RPMI7951 (cell line): ENCODE results near the gene TLCD3B. TPM values are rescaled to one million over a fixed set of nuclear protein-coding genes. Genes with fewer than 3 reads are reported as not detected.

Experiments
- DNase-seq: peaks from one replicate; pipeline ENCODE4 v3.0.0-alpha.2; 2012; ENCODE audit warnings: low read depth
- total RNA-seq: library from RNA; depleted of rRNA; stranded (reverse); fragments of >200 nt; shearing (Covaris generic); gene quantifications from 2 replicates; pipeline ENCODE4 v1.2.3, GENCODE V29; 2014

The TLCD3B gene
- total RNA-seq, 1 experiment from 2014 or later, result 0.12 TPM

DNA sequence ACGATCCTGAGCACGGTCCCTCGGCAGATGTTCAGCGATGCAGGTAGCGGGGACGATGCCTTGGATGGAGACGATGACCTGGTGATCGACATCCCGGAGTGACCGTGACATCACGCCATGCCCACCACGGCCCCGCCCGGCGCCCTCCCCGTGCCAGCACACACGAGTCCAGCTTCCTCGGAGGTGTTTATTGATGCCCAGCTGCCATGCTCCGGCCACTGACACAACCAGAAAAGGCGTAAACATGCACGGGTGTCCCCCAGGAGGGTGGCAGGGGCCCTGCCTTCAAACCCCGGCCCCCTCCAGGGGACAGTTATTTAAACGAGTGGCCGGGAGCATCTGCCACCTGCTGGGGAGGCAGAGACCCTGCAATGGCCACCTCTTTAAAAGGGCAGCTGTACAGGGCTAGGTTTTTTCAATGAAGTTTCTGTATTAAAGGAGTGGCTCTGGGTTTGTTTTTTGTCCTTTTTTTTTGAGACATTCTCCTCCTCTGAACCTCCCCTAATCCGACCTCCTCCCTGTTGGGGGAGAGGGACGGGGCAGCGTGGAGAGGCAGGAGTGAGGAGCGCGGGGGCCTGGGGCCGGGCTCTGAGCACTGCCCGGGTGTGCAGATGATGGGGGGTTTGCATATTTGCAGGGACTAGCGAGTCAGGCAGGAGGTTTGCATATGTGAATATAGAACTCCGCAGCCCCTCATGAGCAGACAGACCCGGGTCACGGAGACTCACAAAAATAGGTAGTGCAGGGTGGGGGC lies 25.6 kb downstream of the TLCD3B start:
- DNase-seq, result peak; percentile 42

DNA sequence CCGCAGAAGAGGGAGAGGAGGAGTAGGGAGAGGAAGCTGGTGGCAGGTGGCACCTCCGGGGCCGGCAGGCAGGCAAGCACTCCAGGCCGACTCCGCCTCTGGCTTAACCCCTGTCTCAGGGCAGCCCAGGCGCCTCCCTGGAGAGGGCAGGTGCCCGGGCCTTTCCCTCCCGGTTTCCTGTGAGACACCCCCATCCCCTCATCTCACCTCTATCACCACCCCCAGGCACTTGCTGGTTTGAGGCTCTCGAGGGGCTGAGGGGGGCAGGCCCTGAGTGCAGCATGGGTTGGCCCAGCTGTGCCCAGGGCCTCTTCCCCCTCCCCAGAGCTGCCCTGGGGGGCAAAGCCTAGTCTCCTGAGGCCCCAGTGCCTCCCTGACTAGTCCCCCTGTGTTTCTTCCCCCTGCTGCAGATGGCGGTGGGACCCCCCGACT lies 26.2 kb downstream of the TLCD3B start:
- DNase-seq, result no peak

DNA sequence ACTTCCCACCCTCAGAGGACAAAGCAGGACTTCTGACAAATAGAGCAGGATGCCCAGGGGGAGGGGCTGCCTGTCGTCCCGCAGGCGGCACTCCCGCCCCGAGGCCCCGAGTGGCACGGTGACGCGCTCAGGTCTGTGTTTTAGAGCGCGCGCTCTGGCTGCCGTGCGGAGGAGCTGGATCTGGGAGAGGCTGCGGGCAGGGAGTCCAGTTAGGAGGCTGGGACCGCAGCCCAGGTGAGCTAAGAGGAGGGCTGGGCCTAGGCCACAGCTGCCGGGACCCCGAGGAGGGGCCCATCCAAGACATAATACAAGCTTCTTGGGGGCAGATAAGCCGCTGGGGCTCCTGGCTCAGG lies 26.7 kb downstream of the TLCD3B start:
- DNase-seq, result no peak

DNA sequence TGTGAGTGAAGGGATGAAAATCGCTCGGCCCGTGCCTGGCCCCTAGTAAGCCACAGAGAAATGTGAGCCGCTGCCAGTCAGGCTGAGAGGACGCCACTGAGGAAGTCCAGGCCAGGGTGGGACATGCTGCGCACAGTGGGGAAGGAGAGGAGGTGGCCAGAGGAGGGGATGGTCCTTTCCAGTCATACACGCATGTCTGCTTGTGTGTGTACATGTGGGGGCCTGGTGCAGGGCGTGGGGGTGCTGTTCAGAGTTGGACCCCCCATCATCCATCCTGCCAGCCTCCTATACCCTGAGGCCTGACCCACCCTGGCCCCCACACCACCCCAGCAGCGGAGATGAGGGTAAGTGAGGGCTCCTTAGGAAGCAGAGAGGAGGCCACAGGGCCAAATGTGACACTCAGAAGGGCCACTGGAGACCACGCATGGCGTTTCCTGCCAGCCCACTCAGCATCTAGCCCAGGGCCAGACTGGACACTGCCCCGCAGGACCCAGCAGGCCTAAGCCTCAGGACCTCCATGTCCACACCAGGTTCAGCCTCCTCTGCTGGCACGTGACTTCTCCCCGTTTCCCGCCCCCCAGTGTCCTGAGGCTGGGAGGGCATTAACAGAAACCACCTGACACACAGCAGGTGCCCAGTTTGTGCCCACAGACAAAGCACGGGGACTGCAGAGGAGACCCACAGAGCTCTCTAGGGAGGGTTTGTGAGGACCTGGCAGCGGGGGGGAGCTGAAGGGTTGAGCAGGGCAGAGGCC lies 27.2 kb downstream of the TLCD3B start:
- no peak for DNase-seq

DNA sequence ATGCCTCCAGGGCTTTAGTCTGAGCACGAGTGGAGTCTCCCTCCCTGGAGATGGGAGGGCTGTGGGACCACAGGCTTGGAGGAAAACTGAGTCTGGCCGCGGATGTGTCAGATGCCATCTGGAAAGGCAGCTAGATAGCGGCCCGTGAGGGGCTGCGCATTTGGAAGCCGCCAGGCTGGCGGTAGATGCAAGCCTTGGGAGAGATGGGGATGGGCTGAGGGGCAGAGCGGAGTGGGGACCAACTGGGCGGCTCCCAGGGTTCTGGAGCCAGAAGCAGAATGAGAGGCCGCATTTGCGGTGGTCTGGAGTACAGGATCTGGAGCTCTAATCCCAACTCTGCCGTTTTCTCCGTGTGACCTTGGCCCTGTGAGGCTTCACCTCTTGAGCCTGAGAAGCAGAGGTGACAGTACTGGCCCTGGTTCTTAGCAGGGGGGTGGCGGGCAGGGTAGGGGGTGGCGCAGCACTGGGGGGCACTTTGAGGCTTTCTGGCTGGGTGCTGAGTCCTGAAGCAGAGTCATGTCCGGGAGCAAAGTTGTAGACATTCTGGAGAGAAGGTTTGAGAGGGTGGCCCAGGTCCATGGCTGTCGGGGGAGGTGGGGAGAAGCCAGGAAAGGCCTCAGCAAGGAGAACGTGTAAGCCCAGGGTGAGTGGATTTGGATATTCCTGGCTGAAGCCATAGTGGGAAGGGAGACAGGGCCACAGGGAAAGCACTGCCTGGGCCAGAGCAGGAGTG lies 28.3 kb downstream of the TLCD3B start:
- DNase-seq, result no peak

DNA sequence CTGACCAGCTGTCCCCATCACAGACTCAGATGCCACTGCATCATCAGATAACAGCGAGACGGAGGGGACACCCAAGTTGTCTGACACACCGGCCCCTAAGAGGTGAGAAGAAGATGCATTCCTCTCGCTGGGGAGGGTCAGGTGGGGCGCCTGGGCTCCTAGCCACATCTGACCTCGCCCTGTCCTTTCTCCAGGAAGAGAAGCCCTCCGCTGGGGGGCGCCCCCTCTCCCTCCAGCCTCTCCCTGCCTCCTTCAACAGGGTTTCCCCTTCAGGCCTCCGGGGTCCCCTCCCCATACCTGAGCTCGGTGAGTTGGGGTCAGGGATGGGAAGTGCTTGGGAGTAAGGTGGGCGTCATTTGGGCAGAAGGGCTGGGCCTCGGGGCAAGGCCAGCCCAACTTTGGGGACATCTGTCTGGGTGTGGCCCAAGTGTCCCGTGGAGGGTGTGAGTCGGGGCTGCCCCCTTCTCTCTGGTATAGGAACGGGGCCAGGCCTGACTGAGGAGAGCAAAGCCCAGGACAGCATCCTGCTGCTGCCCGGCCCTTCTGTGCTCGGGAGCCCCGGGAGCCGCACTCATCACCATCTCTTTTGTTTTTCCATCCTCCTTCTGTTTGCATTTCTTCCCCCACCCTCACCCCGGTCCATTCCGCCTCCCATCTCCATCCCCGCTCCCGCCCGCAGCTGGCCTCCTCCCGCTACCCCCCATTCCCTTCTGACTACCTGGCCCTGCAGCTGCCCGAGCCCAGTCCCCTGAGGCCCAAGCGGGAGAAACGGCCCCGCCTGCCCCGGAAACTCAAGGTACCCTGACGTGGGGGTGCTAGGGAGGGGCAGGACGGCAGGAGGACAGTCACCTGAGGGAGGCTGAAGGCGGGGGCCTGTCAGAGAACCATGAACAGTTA lies 30.1 kb downstream of the TLCD3B start:
- no peak for DNase-seq

DNA sequence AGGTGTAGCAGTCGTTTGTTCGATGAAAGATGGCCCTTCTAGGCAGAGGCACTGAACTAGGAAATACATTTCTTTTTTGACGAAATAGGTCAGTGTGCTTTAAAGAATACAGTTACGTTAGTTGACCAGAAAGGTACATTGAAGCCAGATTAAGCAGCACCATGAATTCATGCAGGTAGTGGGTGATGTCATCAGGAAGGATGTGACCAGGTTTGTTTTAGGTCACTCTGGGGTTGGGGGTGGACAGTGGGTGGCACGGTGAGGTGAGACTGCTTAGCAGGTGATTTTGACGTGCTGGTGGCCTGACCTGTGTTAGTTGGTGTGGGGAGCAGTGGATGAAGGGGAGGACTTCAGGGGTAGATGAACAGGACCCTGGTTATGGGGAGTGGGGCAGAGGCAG lies 31.5 kb downstream of the TLCD3B start:
- no peak for DNase-seq

DNA sequence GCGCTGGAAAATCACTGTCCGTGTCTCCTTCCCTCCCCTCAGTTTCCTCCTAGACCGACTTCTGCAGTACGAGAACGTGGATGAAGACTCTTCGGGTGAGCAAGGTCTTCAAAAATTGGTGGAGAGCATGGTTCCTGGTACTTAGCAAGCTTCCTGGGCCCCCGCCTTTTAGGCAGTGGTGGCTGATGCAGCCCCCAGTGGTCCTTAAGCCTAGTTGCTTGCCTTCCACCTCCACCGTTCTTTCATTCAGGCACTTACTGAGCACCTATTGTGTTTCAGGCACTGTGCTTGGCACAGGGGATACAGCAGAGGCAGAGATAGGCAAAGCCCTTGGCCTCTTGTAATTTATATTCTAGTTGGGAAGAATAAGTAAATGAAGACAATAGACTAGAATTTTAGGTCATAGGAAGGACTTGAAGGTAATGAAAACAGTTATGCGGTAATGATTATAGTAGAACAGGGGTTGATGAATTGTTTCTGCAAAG lies 34.3 kb downstream of the TLCD3B start:
- no peak for DNase-seq

DNA sequence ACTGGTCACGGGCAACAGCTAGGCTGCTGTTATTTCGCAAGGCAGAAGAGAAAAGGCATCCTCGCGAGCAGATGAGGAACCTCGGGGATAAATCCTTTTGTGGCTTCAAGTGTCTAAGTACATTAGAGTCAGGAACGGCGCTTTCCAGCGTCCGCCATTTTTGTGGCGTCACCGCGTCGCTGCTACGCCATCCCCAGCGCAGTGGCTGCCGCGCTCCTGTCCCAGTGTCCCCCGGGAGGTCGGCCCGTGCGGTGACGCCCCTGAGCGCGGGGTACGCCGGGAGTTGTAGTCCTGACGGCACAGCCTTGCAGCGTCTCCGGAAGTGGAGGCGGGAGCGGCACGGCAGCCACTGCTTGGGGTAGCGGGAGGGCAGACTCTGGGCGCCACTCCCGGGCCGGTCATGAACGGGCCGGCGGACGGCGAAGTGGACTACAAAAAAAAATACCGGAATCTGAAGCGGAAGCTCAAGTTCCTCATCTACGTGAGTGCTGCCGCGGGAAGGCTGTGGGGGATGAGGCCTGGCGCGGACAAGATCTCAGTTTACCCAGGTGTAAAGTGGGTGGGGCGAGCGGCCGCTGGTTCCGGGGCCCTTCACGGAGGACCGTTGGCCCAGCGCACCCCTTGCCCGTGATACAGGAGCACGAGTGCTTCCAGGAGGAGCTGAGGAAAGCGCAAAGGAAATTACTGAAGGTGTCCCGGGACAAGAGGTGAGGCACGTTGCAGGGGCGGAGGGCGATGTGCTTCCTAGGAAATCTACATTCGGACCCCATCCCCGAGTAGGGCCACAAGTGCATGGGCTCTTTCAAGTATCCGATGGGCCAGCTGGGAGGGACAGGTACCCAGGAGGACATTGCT lies 34.9 kb downstream of the TLCD3B start, which contains the start of gene INO80E:
INO80E (plus strand) TSS at position 331 of the 855 bp plus-strand sequence; CDS start at position 401, 70 bp downstream.
- DNase-seq, result peak; percentile 92

DNA sequence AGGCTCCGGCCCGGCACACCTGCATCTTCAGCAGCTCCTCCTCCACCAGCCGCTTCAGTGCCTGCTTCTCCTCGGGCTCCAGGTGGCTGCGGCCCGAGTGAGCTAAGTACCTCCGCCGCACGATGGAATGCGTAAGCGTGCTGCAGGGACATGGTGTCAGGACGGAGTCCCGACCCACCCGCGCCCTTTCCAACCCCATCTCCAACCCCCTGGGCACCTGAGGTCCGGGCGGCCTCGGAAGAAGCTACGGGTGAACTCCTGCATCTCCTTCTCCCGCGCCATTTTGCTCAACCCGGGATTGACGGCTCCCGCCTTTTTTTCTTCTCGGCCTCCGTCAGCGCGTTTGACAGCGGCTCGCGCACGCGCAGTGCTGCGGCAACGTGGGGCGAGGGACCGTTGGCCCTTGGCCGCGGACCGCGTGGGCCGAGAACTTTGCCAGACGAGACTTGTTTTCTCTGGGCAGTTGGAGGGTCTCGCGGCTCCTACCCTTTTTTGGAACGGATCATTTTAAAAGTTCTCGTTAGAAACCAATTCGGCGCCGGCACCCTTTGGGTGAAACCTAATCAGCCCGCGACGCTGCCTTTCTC lies 35.7 kb downstream of the TLCD3B start, which contains the start of gene HIRIP3:
HIRIP3 (minus strand) TSS at position 294 of the 587 bp plus-strand sequence; CDS start at position 282, 12 bp downstream.
- DNase-seq, result peak; percentile 74

DNA sequence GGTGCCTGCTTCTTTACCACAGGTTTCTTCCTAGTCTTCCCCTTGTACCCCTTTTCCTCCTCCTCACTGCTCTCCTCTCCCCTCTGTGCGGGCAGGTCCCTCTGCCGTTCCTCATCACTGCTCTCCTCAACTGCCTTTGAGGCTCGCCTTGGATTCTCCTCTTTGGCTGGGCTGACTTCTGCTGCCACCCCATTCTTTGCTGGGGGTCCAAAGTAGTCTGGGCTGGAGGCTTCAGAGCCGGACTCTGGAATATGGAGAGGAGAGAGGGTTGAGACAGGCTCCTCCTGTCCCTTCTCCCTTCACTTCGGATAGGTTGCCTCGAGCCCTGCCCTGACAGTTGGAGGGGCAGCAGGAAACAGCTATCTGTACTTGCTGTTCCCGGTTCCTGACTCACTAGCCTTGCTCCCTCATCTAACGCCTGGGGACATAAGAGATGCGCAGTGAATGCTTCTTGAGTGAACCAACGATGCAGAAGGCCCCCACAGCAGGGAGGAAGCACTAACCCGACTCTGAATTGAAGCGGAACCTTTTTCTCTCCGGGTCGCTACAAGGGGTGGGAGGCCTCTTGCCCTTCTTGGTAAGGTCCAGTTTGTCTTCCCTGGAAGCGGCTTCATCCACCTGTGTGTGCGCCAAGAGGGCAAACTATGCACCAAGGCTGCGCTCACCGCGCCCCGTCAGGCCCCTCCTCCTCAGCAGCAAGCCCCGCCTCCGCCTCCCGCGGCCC lies 36.3 kb downstream of the TLCD3B start:
- peak; percentile 93 for DNase-seq

DNA sequence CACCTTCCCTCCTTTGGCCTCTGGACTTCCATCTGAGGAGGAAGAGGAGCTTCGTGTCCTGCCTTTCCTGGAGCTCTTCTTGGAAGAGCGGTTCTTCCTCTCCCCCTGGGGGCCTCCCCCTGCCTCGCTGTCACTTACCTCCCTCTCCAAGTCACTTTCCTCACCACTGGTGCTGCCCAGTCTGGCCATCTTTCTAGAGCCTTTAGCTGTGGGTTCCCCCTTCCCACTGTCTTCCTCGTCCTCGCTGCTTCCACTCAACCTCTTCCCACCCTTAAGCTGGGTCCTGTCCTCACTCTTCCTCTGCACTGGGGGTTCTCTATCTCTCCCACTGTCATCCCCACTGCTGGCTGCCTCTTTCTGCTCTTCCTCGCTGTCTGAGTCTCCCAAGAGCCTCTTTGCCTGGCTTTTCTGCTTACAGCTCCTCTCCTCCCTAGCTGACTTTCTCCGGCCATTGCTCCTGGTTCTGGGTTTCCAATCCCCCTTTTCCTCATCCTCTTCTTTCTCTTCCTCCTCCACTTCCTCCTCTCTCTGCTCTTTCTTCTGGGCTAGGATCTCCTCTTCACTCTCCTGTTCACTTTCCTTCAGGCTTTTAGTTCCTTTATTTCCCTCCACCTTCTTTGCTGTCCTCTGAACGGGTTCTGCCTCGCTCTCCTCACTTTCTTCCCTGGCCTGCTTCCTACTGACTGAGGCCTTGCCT lies 37.0 kb downstream of the TLCD3B start:
- no peak for DNase-seq

DNA sequence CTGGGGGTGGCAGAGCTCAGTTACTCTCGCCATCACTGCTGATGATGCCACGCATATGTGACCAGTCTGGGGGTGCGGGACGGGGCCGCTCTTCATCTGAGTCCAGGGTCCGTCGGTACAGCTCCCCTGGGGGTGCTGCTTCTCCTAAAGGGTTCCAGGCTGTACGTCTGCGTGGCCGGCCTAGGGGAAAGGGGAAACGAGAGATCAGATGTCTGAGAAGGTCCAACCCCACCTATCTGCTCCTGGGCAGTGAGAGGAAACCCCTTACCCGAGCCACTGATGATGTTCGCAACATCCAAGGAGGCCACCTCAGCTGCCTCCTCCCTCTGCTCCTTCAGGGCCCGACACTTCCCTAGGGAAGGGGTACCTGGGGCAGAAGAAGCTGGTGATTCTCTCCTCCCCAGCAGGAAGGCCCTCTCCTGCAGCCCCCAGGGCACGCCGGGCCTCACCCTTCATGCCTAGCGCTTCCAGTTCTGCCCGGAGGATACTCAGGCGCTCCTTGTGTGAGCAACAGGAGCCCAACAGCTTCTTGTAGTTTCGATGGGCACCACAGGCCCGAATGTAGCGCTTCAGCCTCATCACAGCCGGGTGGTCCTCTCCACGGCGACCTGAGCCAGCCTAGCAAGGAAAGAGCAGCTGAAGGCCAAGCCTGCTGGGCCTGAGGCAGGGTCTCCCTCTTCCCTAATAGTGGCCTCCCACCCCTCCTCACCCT lies 37.7 kb downstream of the TLCD3B start:
- no peak for DNase-seq

DNA sequence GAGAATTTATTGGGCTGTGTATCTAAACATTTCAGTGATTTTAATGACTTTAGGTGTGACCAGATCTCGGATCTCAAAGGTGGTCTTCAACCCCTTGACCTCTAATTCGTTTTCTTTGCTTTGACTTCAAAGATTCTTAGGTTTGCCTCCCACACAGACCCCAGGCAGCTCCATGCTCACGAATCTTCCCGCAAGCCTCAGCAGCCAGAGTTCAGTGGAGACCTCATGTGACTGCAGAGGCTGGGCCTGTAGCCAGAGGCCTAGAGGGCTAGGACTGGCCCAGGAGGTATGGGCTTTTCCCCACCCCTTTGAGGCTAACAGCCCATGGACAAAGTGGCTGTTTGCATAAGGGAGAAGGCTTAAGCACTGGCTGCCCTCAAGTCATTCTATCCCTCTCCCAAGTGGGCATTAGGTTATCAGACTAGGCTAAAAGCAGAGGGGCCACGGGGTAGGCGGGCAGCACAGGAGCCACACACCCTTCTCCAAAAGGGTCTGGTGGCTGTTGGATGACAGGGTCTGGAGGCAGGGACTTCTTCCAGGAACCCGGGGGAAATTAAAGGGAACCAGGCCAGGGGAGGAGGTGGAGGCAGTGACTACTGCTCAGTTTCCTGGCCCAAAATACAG lies 38.6 kb downstream of the TLCD3B start:
- peak; percentile 20 for DNase-seq

DNA sequence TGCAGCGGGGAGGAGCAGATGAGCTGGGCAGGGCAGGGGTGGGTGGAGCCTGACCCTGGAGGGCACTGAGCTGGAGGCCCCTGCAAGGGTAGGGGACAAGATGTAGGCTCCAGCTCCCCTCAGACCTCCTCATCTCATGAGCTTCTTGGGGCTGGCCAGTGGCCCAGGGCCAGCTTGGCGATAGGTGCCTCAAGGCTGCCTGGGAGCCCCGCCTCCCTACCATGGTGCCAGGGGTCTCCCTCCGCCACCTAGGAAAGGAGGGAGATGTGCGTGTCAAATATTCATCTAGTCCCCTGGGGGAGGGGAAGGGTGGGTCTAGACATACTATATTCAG lies 39.5 kb downstream of the TLCD3B start:
- DNase-seq, result no peak

DNA sequence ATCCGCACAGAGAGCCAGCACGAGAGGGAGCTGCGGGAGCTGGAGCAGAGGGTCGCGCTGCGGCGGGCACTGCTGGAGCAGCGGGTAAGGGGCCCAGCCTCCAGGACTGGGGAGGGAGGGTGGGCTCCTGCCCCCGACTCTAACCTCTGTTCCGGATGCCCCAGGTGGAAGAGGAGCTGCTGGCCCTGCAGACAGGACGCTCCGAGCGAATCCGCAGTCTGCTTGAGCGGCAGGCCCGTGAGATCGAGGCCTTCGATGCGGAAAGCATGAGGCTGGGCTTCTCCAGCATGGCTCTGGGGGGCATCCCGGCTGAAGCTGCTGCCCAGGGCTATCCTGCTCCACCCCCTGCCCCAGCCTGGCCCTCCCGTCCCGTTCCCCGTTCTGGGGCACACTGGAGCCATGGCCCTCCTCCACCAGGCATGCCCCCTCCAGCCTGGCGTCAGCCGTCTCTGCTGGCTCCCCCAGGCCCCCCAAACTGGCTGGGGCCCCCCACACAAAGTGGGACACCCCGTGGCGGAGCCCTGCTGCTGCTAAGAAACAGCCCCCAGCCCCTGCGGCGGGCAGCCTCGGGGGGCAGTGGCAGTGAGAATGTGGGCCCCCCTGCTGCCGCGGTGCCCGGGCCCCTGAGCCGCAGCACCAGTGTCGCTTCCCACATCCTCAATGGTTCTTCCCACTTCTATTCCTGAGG lies 40.0 kb downstream of the TLCD3B start:
- DNase-seq, result no peak

DNA sequence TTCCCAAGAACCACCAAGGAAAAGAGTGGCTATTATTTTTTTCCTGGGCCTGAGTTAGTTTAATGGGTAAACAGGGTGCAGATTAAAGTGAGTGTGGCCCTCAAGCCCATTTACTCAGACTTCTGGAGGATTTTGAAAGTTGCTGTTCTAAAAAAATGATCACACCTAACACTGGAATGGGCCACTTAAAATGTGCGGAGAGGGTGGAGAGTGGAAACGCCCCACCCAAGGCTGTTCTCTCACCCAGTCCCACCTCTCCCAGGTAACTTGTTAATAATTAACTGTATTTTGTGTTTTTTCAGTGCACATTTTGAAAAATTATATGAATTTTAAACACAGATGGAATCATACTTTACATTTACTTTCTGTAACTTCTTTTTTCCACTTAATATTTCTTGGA lies 41.0 kb downstream of the TLCD3B start:
- DNase-seq, result no peak
